HTR-8/SVneo (cell line): ENCODE measurements around the gene SH3GLB2.
A peak's percentile ranks its signal among the peaks of the same experiment; 100 is the strongest.

Experiments used
- DNase-seq: peaks from one replicate; pipeline ENCODE4 v3.0.0; 2011; ENCODE audit warnings: low spot score, mixed read lengths; ENCODE audit not compliant: insufficient read length
- FAIRE-seq: peaks from 2 replicates; lab custom pipeline; 2011; peaks lifted over from hg19 to GRCh38; lab: Jason Lieb, UNC

The SH3GLB2 gene

DNA sequence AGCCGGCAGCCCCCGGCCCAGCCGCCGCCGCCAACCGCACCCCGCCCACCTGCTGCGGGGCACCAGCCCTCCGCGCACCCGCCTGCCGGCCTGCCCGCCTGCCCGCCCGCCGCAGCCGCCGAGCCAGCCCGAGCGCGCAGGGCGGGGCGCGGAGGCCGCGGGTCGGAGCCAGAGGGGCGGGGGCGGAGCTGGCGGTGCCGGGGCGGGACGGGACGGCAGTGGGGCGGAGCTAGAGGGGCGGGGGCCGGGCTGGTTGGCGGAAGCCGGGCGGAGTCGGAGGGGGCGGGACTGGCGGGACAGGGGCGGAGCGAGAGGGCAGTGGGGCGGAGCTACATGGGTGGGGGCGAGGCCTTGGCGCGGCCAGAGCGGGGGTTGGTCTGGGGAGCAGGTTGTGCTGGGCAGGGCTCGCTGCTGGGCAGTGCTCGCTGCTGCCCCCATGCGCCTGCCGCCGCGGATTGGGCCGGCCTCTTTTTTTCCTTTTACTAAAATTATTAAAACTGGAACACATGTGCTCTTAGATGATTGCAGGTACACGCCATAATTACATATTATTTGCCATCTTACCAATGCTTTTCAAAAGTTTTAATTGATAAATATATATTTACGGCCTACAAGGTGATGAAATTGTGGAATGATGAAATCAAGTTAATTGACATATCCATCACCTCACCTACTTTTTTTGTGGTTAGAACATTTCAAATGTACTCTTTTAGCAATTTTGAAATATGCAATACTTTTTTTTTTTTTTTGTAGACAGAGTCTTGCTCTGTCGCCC lies at the start of gene SH3GLB2:
TSS of gene SH3GLB2 (minus strand) at position 140 of the 775 bp plus-strand sequence. CDS start 177 bp downstream, outside the sequence.
- FAIRE-seq (peak; percentile 71), DNase-seq (peak; percentile 91)

DNA sequence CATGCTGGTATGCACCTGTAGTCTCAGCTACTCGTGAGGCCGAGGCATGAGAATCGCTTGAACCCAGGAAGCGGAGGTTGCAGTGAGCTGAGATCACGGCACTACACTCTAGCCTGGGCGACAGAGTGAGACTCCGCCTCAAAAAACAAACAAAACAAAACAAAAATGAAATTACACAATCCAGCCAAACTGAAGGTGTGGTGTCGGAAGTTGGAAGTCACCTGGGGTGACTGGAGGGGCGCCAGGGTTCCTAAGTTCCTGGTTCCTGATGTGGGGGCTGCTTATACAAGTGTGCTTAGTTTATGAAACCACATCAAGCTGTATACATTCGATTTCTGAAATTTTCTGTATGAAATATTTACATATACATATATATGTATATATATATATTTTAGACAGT lies 49.1 kb upstream of the SH3GLB2 start:
- DNase-seq (no peak), FAIRE-seq (no peak)

DNA sequence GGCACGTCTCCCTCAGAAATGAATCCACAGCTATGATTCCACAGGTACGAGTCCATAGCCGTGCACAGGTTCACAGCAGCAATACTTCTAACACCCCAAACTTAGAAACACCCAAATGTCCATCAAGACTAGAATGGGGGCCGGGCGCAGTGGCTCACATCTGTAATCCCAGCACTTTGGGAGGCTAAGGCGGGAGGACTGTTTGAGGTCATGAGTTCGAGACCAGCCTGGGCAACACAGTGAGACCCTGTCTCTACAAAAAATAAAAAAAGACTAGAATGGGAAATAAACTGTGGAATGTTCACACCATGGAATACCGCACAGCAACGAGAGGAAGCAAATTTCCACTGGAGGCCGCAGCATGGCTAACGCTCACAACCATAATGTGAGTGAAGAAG lies 48.5 kb upstream of the SH3GLB2 start:
- DNase-seq (no peak), FAIRE-seq (no peak)

DNA sequence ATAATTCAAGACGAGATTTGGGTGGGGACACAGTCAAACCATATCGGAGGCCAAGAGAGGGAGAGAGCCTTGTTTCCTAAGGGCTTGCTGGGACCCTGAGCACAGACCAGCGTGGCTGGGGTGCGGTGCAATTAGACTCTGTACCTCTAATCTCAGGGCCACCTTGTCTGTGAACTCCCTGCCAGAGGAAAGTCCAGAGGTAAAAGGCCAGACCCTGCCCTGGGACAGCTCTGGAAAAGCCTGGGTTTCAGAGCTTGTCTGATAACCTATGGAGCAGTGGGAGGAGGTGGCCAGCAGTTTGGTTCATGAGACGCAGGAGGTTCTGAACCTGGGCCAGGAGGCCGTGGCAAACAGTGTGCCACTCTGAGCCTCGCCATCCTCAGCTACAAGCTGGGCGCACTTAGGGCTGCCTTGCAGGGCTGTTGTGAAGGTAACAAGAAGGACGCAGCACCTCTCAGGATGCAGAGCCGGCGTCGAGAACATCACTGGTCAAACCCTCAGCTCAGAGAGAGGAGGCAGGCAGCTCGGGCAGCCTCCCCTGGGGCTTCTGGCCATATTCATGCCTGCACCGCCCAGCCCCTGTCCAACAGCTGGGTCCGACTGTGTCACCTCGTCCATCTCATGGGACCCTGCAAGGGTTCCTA lies 48.0 kb upstream of the SH3GLB2 start:
- DNase-seq = no peak
- FAIRE-seq = no peak

DNA sequence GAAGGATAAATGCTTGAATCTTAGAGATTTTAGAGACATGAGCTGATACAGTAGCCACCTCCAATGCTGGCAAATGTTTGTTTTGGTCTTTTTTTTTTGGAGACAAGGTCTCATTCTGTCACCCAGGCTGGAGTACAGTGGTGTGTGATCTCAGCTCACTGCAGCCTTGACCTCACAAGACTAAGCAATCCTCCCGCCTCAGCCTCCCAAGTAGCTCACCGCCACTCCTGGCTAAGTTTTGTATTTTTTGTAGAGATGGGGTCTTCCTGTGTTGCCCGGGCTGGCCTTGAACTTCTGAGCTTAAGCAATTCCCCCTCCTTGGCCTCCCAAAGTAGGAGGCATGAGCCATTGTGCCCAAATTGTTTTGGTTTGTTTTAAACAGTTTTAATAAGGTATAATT lies 46.0 kb upstream of the SH3GLB2 start:
- FAIRE-seq (no peak), DNase-seq (no peak)

DNA sequence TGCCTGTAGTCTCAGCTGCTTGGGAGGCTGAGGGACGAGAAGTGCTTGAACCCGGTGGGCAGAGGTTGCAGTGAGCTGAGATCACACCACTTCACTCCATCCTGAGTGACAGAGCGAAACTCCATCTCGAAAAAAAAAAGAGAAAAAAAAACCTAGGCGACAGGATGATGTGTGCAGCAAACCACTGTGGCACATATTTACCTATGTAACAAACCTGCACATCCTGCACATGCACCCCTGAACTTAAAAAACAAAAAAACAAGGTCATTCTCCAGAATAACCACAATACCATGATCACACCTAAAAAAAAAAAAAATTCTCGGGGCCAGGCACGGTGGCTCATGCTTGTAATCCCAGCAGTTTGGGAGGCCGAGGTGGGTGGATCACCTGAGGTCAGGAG lies 45.3 kb upstream of the SH3GLB2 start:
- no peak for FAIRE-seq
- no peak for DNase-seq

DNA sequence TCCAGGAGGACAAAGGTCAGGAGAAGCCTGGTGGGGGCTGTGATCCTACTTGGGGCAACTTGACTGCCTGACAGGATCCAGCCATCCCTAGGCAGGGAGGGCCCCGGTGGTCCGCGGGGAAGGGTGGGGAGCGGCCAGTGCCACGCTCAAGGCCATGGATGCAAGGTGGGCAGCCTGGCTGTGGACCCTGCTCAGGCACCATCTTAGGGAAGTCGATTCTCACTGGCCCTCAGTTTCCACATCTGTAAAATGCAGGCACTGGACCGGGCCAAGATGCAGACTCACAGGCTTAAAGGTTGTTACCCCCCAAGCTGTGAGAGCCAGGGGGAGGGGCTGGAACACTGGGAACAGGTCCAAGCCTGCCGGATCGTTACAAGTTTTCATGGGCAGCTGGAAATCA lies 44.0 kb upstream of the SH3GLB2 start:
- FAIRE-seq (no peak), DNase-seq (no peak)

DNA sequence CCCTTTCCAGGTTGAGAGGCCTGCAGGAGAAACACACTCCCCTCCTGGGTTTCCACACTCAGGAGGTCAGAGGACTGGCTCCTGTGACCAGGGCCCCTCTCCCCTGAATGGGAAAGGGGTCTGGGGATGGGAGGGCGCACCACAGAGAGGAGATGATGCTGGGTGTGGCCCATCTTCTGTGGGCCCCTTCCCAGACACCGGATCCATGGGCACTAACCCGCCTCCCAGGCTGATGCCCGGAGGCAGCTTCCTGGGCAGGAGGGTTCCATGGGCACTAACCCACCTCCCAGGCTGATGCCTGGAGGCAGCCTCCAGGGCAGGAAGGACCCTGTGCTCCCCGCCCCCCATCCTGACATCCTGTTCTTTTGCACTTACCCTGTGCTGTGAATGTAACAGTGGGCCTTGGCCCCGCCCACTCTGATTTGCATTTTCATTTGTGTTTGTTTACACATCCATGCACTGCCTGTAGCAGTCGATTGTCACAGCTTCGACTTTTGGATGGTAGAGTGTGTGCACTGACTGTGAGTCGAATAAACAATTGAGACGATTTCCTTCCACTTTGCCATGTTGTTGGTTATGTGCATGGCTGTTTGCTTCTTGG lies 43.5 kb upstream of the SH3GLB2 start:
- DNase-seq = no peak

DNA sequence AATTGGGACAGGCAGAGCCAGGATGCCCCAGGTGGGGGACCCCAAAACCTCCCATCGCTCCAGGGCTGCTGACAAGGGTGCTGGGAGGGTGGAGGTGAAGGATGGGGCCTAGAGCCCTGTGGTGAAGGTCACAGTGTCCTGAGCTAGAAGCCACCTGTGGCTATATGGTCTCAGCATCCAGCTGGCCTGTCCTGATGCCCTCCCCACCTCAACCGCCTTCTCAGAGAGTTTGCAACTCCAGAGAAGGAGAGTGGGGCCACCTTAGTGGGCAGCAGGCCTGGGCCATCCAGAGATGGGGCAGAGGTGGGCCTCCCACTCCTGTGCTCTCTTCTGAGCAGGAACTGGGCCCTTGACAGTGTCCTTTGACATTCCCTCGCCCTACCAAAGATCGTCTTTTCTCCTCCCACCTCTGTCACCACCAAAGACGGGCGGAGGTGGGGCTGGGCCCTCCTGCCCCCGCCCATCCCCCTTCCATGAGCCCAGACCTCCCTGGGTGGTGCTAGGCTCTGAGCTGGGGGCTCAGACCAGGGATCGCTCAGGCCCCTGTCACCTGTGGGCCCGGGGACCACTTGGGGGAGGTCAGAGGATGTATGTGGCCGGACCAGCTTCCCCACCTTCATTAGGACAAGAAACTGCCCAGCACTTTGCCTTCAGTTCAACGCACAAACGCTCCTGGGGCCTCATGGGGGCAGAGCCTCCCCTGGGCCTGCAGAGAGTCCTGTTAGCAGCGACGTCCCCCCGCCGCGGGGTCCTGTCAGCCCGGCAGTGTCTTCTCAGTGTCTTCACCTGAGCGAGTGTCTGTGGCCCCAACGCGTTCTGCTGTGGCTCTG lies 42.8 kb upstream of the SH3GLB2 start:
- DNase-seq (no peak), FAIRE-seq (no peak)

More for the DNA sequence above, 43.5 kb upstream of the SH3GLB2 start:
- no peak for FAIRE-seq

DNA sequence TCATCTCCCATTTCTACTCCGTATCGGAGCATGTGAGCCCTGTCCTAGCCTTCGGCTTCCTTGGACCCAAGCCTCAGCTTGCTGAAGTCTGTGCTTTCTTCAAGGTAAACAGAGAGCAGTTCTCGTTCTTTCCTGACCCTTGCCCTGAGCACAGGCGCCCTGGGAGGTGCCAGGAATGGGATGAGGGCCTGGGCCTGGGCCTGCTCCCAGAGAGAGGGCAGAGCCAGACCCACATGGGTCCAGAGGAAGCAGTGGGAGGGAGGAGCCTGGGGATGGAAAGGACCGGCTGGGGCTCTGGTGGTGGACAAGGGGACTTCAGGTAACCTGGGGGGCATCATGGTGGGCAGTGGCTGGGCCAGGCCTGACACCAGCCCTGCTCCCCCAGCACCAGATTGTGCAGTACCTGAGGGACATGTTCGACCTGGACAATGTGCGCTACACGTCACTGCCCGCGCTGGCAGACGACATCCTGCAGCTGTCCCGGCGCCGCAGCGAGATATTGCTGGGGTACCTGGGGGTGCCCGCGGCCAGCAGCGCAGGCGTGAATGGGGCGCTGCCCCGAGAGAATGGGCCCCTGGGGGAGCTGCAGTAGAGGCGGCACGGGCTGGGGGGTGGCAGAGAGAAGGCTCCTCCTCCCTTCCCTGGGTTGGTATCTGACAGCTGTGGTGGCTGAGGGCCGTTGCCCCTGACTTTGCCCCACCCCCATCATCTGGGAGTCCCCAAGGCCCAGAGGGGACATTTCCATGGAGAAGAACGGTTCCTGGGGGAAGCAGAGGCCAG lies 41.9 kb upstream of the SH3GLB2 start:
- no peak for DNase-seq
- FAIRE-seq = no peak

DNA sequence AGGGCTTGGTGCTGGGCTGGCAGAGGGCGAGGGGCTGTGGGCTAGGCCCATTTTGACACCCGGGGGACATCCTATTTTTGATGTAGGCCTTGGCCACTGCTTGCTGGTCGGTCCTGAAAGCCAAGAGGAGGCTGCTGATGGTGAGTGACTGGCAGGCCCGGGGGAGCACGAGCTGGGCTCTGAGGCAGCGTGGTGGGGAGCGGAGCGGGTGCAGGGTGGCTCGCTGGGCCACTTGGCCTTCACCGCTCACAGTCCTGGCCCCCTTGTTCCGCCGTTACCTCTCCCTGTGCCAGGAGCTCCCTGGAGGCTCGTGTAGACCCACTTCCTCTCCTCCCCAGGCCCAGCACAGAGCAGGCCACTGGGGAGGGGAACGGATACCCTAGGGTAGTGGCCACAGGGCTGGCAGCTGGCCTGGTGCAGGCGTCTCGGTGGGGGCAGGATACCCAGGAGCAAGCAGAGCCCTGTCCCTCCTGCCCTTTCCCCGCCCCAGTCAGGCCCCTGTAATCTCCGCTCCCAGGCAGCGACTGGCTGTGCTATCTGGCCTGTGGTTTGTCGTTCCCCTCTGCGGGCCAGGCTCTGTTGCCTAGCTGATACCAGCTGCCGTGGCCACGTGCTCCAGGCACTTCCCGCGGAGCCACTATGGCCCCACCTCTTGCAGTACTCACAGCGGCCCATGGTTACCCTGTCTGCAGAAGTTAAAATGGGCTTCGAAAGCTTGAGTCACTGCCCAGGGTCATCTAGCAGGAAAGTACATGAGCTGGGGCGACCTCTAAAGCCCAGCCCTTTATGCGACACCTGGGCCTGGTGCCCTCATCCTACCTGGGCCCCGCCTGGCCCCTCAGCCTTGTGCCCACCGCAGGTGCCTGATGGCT lies 41.1 kb upstream of the SH3GLB2 start:
- DNase-seq = no peak
- FAIRE-seq = no peak

DNA sequence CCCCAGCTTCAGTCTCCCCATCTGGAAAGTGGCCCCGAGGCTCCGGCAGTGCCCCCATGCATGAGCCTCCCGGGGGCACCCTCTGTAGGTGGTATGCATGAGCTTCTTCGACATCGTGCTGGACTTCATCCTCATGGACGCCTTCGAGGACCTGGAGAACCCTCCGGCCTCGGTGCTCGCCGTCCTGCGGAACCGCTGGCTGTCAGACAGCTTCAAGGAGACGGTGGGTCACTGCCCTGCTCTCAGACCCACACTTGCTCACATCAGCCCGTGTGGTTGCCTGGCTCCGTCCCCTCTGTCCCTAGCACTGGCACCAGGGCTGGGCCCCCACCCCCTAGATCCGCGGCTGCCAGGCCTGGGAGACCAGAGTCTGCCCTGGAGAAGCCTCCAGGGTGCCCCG lies 40.0 kb upstream of the SH3GLB2 start:
- no peak for FAIRE-seq
- no peak for DNase-seq

DNA sequence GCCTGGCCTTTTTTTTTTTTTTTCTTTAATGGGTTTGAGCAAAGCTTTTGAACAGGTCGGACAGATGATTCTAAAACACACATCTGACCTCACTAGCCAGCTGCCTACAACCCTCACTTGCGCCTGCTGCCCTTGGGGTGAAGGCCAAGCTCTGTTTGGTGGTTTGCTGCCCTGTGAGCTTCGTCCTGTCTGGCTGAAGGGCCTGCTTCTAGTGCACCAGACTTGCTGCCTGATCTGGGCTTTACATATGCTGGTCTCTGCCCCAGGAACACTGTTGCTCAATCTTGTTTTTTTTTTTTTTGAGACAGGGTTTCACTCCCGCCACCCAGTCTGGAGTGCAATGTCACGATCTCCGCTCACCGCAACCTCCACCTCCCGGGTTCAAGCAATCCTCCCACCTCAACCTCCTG lies 36.4 kb upstream of the SH3GLB2 start:
- no peak for FAIRE-seq

DNA sequence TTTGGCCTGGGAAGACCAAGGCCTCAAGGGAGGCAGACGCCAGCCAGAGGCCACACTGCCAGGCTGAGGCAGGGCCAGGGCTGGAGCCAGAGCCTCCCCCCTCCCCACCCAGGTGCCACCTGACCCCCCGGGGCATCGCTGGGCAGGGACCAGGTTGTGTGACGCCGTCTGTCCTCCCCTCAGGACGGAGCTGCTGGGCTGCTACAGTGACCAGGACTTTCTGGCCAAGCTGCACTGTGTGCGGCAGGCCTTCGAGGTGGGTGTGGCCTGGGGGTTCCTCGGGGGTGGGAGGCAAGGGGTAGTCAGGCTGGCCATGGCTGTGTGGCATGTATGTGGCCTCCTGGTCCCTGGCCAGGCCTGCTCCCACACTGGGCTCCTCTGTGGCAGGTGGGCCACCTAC lies 34.9 kb upstream of the SH3GLB2 start:
- no peak for DNase-seq
- FAIRE-seq = no peak

More for the DNA sequence above, 36.4 kb upstream of the SH3GLB2 start:
- DNase-seq = no peak

DNA sequence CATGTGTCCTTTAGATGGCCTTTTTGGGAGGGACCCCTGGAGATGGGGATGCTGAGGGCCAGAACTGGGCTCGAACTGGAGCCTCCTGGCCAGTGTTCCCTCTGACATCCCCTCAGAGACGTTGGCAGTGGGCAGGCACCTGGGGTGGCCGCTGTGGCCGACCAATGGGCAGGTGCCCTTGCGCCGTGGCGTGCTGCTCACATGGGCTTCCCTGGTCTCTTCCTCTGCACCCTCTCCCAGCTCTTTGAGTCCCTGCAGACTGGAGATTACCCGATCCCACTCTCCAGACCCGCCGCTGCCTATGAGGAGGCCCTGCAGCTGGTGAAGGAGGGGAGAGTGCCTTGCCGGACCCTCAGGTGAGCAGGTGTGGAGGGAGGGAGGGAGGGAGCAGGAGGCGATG lies 32.9 kb upstream of the SH3GLB2 start:
- FAIRE-seq (no peak), DNase-seq (no peak)

DNA sequence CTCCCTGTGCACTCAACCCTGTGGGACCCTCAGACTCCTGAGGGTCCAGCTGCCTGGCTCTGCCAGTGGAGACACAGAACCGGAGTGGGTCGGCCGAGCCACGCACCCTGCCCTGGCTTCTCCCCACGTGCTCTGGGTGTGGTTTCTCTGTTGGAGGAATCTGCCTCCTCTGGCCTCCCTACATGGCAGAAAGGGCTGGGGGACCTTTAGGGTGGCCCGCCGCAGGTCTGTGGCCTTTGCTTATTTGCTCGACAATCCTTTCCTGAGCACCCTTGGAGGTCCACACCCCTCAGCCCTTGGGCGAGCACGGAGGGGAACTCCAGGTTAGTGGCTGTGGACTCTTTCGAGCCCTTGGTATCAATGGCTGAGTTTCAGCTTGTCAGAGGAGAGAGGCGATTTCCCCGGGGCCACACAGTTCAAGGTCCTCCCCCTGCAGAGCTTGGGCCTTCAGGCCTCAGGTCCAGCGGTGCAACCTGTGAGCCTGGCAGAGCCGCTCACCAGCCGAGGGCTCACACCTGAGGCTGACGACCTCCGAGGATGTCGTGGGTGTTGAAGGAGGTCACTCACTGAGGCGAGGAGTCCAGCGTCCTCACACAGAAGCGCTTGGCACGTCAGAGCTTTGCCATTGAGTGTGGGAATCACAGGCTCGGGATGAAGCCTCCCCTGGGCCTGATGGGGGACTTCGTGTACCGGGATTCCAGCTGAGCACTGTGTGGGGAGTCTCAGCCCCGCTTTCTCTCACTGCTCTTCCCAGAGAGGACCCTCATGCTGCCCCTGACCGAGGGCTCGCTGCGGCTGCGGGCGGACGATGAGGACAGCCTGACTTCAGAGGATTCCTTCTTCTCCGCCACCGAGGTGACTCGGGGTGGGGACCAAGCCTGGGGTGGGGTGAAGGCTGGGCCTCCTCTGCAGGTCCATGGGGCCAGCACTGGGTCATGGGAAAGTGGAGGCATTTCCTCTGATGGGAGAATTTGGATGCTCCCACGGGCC lies 32.0 kb upstream of the SH3GLB2 start:
- FAIRE-seq = no peak
- DNase-seq = no peak

DNA sequence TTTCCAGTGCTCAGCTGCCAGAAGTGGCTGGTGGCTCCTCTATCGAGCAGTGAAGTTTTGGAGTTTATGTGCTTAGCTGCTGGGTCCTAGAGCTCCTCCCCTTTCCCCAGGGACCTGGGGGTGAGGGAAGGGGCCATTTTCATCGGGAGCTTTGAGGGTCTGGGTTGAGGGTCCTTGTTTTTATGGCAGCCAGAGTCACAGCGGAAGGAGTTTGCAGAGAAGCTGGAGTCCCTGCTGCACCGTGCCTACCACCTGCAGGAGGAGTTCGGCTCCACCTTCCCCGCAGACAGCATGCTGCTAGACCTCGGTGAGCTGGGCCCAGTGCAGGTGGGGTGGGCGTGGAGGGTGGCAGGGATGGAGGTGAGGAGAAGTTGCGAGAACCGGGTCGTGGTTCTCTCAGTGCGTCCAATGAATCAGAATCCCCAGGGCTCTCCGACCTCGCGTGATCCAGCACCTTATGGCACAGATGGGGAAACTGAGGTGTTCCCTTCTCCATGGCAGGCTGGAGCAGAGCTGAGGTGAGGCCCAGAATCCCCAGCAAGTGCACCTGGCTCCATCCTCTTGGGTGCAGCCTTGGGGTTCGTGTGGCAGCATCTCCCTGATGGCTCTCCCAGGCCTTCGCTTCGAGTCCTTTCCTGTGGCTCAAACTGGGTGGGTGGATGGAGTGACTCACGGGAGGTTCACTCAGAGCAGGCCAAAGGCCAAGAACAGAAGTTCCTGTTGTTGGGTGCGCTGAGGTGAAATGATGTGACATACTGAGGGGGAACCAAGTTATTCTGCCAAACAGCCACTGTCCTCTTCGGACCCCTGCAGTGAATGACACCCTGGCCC lies 31.0 kb upstream of the SH3GLB2 start:
- FAIRE-seq (no peak), DNase-seq (no peak)
